CD4-positive, alpha-beta memory T cell (primary cell): ENCODE results near the gene POGK. TPM values are rescaled to one million over a fixed set of nuclear protein-coding genes. Genes with fewer than 3 reads are reported as not detected.

Experiments used
- polyA plus RNA-seq, 2 donors: library from polyadenylated mRNA; unstranded; fragments of 300-500 nt; fragmentation: Illumina TruSeq; gene quantifications; one replicate each; pipeline ENCODE4 v1.2.3, GENCODE V29; 2021
- total RNA-seq, 2 experiments: library from RNA; stranded (reverse); gene quantifications; one replicate each; pipeline ENCODE4 v1.2.3, GENCODE V29; 2021

Gene POGK
- total and polyA plus RNA-seq, 4 experiments from 2014 or later = 6.7 to 44.3 (median 30.1) TPM

Other genes starting within 250 kb of the POGK start
- gene TADA1, start 36.8 kb downstream of the POGK start, total RNA-seq = 10 to 100 TPM; 15.3 to 16.0 TPM
- 10 to 100 TPM; 18.0 to 23.6 TPM for gene TADA1, start 36.8 kb downstream of the POGK start, polyA plus RNA-seq
- under 1 TPM; 0.25 to 0.52 TPM for gene ILDR2, start 136.1 kb downstream of the POGK start, total RNA-seq
- under 1 TPM in 1 of 2 donors, not detected in 1; 0.21 TPM for gene ILDR2, start 136.1 kb downstream of the POGK start, polyA plus RNA-seq
- not detected for gene MAEL, start 149.8 kb downstream of the POGK start, total RNA-seq
- not detected for gene MAEL, start 149.8 kb downstream of the POGK start, polyA plus RNA-seq